GM12865 (cell line): ENCODE data around the gene MEF2D.

Experiments
- DNase-seq: peaks from one replicate; pipeline ENCODE4 v3.0.0; 2010; ENCODE audit warnings: low read depth
- H3K4me3 ChIP-seq: 2 replicates; pipeline ENCODE4 v1.5.1; 2011; ENCODE audit warnings: mild to moderate bottlenecking, low read depth, low read length, control low read depth
- CTCF ChIP-seq: IDR thresholded peaks from 2 replicates; pipeline ENCODE4 v1.5.1; 2011; ENCODE audit warnings: low read length, control low read depth, low read depth, inconsistent platforms; ENCODE audit not compliant: insufficient read depth; ENCODE audit errors: missing control alignments

The MEF2D gene

GRCh38 chr1:156503698-156504437, 3.3 kb upstream of the MEF2D start:
- no peak overlapping the region for H3K4me3 ChIP-seq
- DNase-seq, result no peak
- no peak for TF ChIP-seq CTCF

GRCh38 chr1:156502894-156503697, 2.5 kb upstream of the MEF2D start:
- no peak for DNase-seq
- H3K4me3 ChIP-seq, result no peak overlapping the region
- no peak for TF ChIP-seq CTCF

DNA sequence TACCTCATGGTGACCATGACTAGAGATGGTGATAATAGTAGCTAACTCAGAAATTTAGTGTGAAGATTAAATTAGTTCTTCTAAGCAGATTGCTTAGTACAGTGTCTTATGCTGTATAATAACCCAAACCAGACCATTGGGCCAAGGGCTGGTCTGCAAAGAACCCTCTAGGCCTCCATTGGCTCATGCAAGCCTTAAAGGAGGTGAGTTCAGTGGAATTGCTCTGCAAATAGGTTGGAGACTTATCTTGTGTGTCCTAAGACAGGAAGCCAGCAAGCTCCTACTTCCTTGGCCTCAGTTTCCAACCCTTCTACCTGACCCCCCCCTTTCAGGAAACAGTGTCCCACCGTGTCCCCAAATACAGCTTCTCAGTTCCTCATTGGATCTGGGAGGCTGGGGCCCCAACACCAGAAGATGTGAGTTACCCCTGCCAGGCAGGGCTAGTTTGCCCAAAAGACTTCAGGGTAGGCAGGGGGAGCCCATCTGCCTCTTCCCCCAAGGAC, 1.9 kb upstream of the MEF2D start:
- no peak overlapping the region for H3K4me3 ChIP-seq
- no peak for DNase-seq
- no peak for TF ChIP-seq CTCF

- peak; percentile 63 for TF ChIP-seq CTCF
- peak overlapping the region; percentile 80 for H3K4me3 ChIP-seq
- peak; percentile 97 for DNase-seq
These were observed 375 bp upstream of the MEF2D start for GRCh38 chr1:156500793-156501506.

GRCh38 chr1:156499842-156500542, 583 bp downstream of the MEF2D start:
- DNase-seq, result peak; percentile 47

More at GRCh38 chr1:156499842-156500542, 583 bp downstream of the MEF2D start:
- H3K4me3 ChIP-seq, result peak overlapping the region; percentile 80
- no peak for TF ChIP-seq CTCF
